GM19193 (cell line): ENCODE results near the gene TIMM44.

Source experiments
- POLR2A ChIP-seq: IDR thresholded peaks from 4 replicates; pipeline ENCODE4 v1.6.1; 2011; ENCODE audit not compliant: insufficient read depth, insufficient read length; ENCODE audit errors: extremely low read depth

Gene TIMM44

GRCh38 chr19:7908742-7909461, 34.6 kb downstream of the TIMM44 start:
- no peak for TF ChIP-seq POLR2A

DNA sequence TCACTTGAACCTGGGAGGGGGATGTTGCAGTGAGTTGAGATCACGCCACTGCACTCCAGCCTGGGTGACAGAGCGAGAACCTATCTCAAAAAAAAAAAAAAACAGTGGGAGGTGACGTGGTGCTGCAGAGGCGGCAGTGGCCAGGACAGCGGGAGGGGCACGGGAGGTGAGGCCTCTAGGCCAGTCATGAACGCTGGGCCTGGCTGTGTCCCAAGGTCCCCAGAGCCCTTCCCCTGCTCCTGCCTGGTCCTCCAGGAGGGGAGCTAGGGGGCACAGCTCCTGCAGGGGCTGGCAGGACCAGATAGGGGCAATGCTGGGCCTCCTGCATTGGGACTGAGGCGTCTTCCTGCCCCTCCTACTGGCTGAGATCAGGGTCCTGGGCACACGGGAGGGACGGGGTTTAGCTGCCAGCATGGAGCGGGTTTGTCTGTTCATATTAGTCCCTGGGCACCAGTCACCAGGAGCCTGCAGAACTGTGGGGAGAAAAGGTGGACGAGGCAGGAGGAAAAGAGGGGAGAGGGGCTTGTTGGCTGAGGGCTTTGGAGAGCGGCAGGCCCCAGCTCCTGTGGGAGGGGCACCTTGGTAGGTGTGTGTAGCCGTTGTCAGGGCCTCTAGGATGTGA, 35.3 kb downstream of the TIMM44 start:
- no peak for TF ChIP-seq POLR2A

DNA sequence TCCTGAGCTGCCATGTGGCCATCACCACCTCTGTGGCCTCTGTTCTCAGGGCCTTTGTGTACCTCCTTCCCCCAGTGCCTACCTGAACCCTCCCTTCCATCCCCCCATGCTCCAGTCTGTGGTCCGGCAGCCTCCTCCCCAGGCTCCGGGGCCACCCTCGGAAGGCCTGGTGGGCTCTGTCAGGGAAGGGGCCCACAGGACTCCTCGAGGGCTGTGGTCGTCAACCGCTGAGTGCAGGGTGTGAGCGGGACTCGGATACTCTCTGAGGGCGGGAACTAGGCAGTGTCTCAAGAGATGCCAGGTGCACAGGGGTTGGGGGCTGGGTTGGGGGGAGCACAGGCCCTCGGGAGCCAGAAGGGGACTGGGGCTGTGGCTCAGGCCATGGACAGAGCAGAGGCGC, 35.9 kb downstream of the TIMM44 start:
- TF ChIP-seq POLR2A, result no peak

- TF ChIP-seq POLR2A, result no peak
Observed at GRCh38 chr19:7907122-7907521, 36.3 kb downstream of the TIMM44 start.

DNA sequence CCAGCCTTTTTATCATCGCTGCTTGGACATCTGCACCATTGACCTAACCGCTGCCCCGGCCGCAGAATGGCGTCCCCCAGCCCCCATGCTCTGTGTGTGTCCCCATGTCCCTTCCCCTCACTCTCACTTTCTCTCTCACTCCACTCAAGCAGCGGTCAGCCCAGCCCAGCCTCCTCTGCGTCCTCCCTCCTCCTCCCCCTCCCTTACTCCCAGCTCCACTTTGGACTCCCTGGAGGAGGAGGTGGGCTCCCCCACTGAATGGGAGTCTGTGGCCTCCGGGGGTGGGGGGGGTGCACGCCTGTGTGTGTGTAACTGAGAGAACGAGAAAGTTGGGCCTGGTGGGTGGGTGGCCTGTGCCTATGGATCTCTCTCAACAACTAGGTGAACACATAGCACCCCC, 37.6 kb downstream of the TIMM44 start:
- no peak for TF ChIP-seq POLR2A

GRCh38 chr19:7905268-7905667, 38.2 kb downstream of the TIMM44 start:
- no peak for TF ChIP-seq POLR2A

- TF ChIP-seq POLR2A, result no peak
Observed at GRCh38 chr19:7904074-7905020, 39.1 kb downstream of the TIMM44 start.

- TF ChIP-seq POLR2A, result peak; percentile 75
Observed at GRCh38 chr19:7903244-7904073, 40.0 kb downstream of the TIMM44 start, which contains the start of gene MAP2K7. MAP2K7 (plus strand) TSS chr19:7903877; CDS start chr19:7903945, 68 bp downstream.

DNA sequence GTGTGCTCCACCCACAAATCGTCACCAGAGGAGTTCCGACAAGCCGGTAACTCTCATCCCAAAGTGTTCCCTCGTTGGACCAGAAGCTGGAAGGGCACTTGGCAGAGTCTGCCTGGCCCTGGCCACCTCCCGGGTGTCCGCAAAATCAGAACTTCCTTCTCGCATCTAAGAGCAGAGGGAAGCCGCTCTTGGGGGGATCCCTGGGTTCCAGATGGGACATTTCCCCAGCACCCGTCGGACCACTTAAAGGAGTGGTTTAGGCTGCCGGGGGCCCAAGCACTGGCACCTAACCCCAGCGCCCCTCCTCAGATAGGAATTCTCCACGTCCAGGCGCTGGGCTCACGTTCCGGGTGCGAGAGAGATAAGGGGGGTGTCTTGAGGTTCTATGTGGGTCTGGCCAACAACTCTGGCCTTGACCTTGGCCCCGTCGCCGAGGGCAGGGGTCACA, 40.6 kb downstream of the TIMM44 start:
- no peak for TF ChIP-seq POLR2A

GRCh38 chr19:7901337-7901736, 42.1 kb downstream of the TIMM44 start:
- no peak for TF ChIP-seq POLR2A

DNA sequence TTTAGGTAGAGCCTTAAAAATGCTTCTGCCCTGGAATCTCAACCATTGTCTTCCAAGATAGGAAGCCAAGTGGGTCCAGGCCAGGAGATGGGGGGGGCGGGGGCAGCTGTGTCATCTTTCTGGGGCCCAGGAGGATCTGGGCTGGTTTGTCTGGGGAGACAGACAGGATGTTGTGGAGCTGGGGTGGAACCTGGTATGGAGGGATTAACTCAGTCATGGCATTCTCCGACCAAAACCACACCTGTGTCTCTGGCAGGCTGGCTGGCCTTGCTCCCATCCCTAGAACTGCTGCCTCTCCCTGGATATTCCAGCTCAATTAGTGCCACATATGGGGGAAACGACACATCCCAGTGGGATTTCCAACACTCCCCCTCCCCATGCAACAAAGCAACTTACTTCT, 42.5 kb downstream of the TIMM44 start:
- TF ChIP-seq POLR2A, result no peak

DNA sequence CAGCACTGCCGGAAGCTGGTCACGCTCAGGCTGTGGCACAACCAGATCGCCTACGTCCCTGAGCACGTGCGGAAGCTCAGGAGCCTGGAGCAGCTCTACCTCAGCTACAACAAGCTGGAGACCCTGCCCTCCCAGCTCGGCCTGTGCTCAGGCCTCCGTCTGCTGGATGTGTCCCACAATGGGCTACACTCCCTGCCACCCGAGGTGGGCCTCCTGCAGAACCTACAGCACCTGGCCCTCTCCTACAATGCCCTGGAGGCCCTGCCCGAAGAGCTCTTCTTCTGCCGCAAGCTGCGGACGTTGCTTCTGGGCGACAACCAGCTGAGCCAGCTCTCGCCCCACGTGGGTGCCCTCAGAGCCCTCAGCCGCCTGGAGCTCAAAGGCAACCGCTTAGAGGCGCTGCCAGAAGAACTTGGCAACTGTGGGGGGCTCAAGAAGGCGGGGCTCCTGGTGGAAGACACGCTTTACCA, 43.0 kb downstream of the TIMM44 start:
- no peak for TF ChIP-seq POLR2A

DNA sequence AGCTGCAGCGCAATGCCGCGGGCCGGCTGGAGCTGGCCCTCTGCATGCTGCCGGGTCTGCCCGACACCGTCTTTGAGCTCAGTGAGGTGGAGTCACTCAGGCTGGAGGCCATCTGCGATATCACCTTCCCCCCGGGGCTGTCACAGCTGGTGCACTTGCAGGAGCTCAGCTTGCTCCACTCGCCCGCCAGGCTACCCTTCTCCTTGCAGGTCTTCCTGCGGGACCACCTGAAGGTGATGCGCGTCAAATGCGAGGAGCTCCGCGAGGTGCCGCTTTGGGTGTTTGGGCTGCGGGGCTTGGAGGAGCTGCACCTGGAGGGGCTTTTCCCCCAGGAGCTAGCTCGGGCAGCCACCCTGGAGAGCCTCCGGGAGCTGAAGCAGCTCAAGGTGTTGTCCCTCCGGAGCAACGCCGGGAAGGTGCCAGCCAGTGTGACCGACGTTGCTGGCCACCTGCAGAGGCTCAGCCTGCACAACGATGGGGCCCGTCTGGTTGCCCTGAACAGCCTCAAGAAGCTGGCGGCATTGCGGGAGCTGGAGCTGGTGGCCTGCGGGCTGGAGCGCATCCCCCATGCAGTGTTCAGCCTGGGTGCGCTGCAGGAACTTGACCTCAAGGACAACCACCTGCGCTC, 43.6 kb downstream of the TIMM44 start:
- TF ChIP-seq POLR2A, result no peak

GRCh38 chr19:7898967-7899366, 44.5 kb downstream of the TIMM44 start:
- TF ChIP-seq POLR2A, result no peak
